ENCODE measurements around the gene LMBRD2. TPM values are rescaled to one million over a fixed set of nuclear protein-coding genes. Genes with fewer than 3 reads are reported as not detected.

LMBRD2 gene
- total and polyA plus RNA-seq, 2 of the 8 experiments (the other 6 are each of a cell fraction or from before 2014, with no cell fraction given) = 1.1 to 4.1 TPM

GRCh38 chr5:36152324-36153297 is 924 bp upstream of the LMBRD2 start:
- Histone ChIP-seq H4K8ac (ENCODE audit: extremely low read depth, insufficient read depth, low read length) (no peak overlapping the region), H3K27ac (ENCODE audit: low read depth, low read length) (peak overlapping the region; percentile 42; the same call in 1 of the 2 replicates), H2BK15ac (ENCODE audit: low read length) (no peak overlapping the region)

More at GRCh38 chr5:36152324-36153297, 924 bp upstream of the LMBRD2 start:
- peak overlapping the region; percentile 55; the same call in 1 of the 2 replicates for H2BK5ac ChIP-seq (ENCODE audit: low read depth, low read length)
- no peak overlapping the region for H2BK20ac ChIP-seq (ENCODE audit: low read length)
- H3K23ac ChIP-seq (ENCODE audit: insufficient read length) = no peak overlapping the region
- peaks cover 0 to 36% (median 11%) of the 10 kb centered on the region in 4 experiments; a peak in 7 of 8 replicates for H3K36me3 ChIP-seq (ENCODE audit: control insufficient read depth in 2 of 4, insufficient read depth in 4 of 4, low read length in 3 of 4)
- no peaks in the 10 kb centered on the region for H3K9me3 ChIP-seq (ENCODE audit: insufficient read depth in 2 of 2, low read depth in 1 of 2, low read length in 1 of 2)
- FAIRE-seq (no peak), DNase-seq (ENCODE audit: low read depth in 1 of 2, low spot score in 2 of 2) (no peak)
- peak overlapping the region; percentile 85 to 90 (median 86) for H3K4me3 ChIP-seq (ENCODE audit: extremely low read depth in 1 of 4, insufficient read depth in 2 of 4, low read depth in 3 of 4, low read length in 4 of 4)
- peak overlapping the region; percentile 88 for H2AFZ ChIP-seq (ENCODE audit: low read length)
- POLR2A ChIA-PET (ENCODE audit: partially characterized antibody) = interaction anchor here (0.7 to 2.4 kb wide), 10 partner anchors 13 to 923 kb away, joined by 3 to 13 read pairs (median 4); partner anchors contain the start of genes NADK2, PRLR and UGT3A2
- peak overlapping the region; percentile 76 to 96 for H3K4me2 ChIP-seq (ENCODE audit: insufficient read depth in 1 of 2, low read depth in 2 of 2, low read length in 2 of 2)
- H2AK5ac ChIP-seq (ENCODE audit: low read depth, low read length) = no peak overlapping the region
- no peak overlapping the region for H3K4ac ChIP-seq (replicated peaks; ENCODE audit: insufficient read length, low read depth, low read length)
- no peak overlapping the region for H3K14ac ChIP-seq (ENCODE audit: insufficient read length)
- H3K4me1 ChIP-seq (replicated peaks in 1 of 4; ENCODE audit: control insufficient read depth in 3 of 4, insufficient read depth in 4 of 4, low read length in 3 of 4) = peaks cover 0 to 5% (median 2%) of the 10 kb centered on the region in 4 experiments; a peak in 3 of 7 replicates
- H3K9ac ChIP-seq (replicated peaks in 1 of 4; ENCODE audit: extremely low read depth in 1 of 4, low read depth in 3 of 4, low read length in 3 of 4) = peak overlapping the region; percentile 77 to 97 (median 84)
- TF ChIP-seq SAP30 (IDR thresholded peaks at IDR 0.05; ENCODE audit: insufficient read depth, insufficient replicate concordance, low read length) (peak; percentile 29), POU5F1 (IDR thresholded peaks at IDR 0.05; ENCODE audit: low read depth, low read length) (no peak), SIN3A (conservative IDR thresholded peaks at IDR 0.05 in 1 of 2, IDR thresholded peaks at IDR 0.05 in 1 of 2; ENCODE audit: low read depth in 1 of 2, low read length in 2 of 2) (0 out of 4 replicates have a peak, but pooled peaks of 1 of the 2 experiments have one; percentile 42)
- H4K5ac ChIP-seq (ENCODE audit: insufficient read length, low read depth, low read length) = no peak overlapping the region
- no peak overlapping the region for H4K91ac ChIP-seq (replicated peaks; ENCODE audit: insufficient read length, low read length)
- H4K20me1 ChIP-seq (replicated peaks in 1 of 2; ENCODE audit: control insufficient read depth in 1 of 2, insufficient read depth in 2 of 2, low read length in 2 of 2) = no peaks in the 10 kb centered on the region
- H3K56ac ChIP-seq (replicated peaks; ENCODE audit: insufficient read length, low read depth, low read length) = no peak overlapping the region
- CTCF ChIA-PET (ENCODE audit: partially characterized antibody) = interaction anchor here (0.6 to 6.1 kb wide), 9 partner anchors 8 to 1616 kb away, joined by 3 to 44 read pairs (median 3); partner anchors contain the start of gene UGT3A2
- peaks cover 0 to 37% of the 10 kb centered on the region in 2 experiments; a peak in 3 of 4 replicates for H3K79me2 ChIP-seq (ENCODE audit: control insufficient read depth in 1 of 2, insufficient read depth in 2 of 2, low read length in 2 of 2)
- H3K23me2 ChIP-seq (ENCODE audit: low read depth, low read length) = peaks cover 12% of the 10 kb centered on the region; the same call in 1 of the 2 replicates
- H3K79me1 ChIP-seq (ENCODE audit: low read depth, low read length) = no peaks in the 10 kb centered on the region
- H2BK120ac ChIP-seq (replicated peaks; ENCODE audit: low read depth, low read length) = no peak overlapping the region
- no peaks in the 10 kb centered on the region for H3K27me3 ChIP-seq (replicated peaks in 1 of 4; ENCODE audit: control insufficient read depth in 3 of 4, extremely low read depth in 1 of 4, insufficient read depth in 3 of 4, low read length in 3 of 4)
- 11% methylated on average over 24 of the region's 24 CpGs; no CpG with 5 or more reads in 1 of the 2 experiments for WGBS, 2 experiments (ENCODE audit: extremely low coverage in 1 of 2, insufficient coverage in 1 of 2, insufficient read length in 1 of 2, insufficient replicate concordance in 2 of 2, low coverage in 1 of 2, low lambda C conversion rate in 2 of 2, missing lambda C conversion rate in 1 of 2)
- H3K18ac ChIP-seq (ENCODE audit: extremely low read depth, low read length) = peak overlapping the region; percentile 81
- 0 out of 2 replicates have a peak overlapping the region, but pooled peaks have one; percentile 41 for H2BK12ac ChIP-seq (ENCODE audit: low read depth, low read length)

Measured in H1 (cell line).